HG02981 (cell line): ENCODE data around the gene PPP1R9B.

Experiments
- ATAC-seq: cut with Tn5 transposase; IDR thresholded peaks from one replicate; pipeline ENCODE4 v1.9.1; 2021; ENCODE audit warnings: mild to moderate bottlenecking, moderate library complexity; ENCODE audit not compliant: unreplicated experiment

PPP1R9B gene

DNA sequence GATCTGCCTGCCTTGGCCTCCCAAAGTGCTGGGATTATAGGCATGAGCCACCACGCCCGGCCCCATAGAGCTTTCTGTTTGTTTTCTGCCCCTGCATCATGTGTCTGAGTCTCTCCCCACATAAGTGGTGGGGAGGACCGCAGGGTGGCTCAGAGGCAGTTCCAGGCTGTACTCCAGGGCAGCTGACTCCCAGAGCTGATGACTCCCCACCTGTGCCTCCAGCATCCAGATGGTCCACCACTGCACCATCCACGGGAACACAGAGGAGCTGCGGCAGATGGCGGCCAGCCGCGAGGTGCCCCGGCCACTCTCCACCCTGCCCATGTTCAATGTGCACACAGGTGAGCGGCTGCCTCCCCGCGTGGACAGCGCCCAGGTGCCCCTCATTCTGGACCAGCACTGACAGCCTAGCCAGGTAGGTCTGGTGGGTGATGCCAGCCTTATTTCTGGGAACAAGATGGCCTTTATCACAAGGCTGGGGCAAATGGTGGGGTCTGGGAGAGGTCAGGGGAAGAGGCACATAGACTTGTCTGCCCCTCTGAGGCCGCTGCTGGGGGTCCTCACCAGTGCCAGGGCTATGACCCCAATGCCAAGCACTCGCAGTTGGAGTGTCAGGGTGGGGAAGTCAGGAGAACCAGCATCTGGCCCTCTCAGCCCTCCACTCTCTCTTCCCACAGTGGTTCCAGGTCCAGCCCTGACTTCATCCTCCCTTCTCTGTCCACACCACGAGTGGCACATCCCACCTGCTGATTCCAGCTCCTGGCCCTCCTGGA, 24.7 kb upstream of the PPP1R9B start:
- ATAC-seq = no peak

DNA sequence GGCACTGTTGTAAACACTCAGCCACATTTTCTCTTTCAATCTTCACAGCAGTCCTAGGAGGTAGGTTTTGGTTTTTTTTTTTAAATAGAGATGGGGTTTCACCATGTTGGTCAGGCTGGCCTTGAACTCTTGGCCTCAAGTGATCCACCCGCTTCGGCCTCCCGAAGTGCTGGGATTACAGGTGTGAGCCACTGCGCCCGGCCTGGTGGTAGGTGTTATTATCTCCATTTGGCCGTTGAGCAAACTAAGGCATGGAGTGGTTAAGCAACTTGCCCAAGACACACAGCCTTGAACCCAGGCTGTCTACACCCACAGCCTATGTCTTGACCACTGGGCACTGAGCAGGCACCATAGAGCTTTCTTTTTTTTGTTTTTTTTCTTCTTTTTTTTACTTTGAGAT, 24.0 kb upstream of the PPP1R9B start:
- ATAC-seq = no peak

DNA sequence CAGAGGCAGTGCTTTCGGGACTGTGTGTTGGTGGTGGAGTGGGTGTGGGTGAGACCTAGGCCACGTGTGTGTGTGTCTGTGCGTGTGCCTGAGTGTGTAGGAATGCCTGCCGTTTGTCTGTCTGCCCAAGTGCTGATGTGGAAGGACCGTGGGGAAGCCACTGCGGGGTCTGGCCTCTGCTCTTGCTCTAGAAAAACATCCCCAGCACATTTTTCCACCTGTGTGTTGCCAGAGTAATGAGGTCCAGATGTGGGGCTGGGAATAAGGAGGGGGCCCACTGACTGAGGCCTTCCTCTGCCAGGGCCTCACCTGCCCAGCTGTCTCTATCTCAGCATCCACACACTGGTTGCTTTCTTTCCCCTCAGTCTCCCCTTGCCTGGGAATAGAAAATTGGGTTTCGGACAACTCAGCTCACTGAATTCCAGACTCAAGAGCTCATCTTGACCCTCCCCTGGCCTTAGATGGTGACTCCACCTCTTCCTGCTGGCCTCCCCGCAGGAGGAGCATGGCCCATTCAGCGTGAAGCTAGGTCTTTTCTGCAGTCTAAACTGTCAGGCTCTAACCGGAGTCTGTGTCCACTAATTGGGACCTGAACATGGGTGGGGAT, 23.0 kb upstream of the PPP1R9B start:
- no peak for ATAC-seq

DNA sequence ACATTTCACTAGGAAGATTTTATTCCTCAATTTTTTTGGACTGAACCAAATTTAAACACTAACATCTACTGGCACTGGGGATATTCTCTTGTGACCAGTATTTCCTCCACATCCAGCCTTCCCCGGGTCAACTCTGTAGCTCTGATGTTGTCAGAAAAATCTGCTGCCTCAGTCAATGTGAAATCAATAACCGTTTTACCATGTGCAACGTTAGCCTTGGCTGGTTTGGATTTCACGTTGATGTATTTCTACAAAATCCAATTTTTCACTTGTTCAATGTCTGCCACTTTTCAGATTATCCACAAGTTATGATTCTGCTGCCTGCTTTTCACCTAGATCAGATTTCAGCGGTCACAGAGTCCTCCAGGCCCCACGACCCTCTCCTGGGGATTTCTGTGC, 22.5 kb upstream of the PPP1R9B start:
- no peak for ATAC-seq

DNA sequence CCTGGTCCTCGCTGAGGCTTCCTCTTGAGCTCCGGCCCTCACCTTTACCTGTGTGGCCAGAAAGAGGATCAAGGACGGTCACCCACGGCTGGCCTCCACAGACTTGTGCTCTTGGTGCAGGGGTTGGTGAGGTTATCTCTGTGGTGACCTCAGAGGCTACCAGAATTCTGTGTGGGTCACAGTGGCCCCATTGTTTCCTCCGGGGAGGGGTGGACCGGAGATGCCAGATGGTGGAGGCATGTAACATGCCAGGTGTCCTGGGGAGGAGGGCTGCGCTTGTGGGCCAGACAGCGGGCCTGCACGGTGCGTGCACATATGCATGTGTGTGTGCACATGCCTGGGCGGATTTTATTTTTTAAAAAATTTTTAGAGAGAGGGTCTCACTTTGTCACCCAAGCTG, 21.7 kb upstream of the PPP1R9B start:
- no peak for ATAC-seq

DNA sequence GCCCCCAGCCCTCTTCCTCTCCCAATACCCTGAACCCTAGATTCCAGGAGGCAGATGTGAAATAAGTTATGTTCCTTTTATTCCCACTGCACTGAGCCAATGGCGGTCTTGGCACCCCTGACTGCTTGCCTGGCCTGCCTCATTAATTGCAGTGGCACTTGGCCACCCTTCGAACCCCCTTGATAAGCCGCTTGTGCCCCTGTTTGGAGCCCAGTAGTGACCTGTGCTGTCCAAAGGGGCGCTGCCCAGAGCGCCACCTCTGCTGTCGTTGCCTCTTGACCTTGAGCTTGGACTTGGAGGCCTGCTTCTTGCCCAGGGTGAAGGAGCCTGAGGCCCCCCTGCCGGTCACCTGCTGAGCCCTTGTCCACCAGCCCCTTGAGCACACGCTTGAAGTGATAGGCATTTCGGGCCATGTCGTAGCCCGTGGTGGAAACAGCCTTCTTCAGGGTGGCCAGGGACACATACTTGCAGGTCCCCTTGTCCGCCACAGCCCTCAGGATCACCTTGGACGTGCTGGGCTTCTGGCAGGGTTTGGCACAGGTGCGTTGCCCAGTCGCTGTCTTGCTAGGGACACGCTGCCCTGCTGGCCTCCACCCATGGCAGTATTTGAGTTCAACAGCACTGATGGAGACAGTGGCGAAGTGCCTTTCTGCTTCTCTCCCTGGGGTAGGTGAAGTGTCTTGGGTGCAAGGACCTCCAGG, 21.0 kb upstream of the PPP1R9B start:
- no peak for ATAC-seq

DNA sequence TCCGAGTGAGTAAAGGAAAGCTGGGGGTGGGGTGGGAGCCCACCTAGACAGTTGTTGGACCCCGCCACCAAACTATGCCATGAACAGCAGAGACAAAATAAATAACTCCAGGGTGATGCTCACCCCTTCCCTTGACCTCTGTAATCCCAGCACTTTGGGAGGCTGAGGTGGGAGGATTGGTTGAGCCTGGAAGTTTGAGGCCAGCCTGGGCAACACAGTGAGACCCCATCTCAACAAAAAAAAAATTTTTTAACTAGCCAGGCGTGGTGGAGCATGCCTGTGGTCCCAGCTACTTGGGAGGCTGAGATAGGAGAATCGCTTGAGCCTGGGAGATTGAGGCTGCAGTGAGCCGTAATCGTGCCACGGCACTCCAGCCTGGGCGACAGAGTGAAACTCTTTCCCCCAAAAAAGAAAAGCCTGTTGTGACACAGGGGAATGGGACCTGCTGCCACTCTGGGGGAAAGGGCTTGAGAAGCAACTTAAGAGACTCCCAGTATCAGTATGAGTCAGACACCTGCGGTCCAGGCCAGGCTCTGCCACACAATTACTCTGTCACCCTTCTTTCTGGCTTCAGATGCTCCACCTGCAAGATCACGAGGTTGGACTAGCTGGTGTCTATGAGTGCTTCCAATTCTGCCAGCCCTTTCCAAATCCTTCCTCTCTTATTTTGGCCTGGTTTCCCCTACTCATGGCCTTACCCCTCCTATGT, 20.3 kb upstream of the PPP1R9B start:
- peak; percentile 51 for ATAC-seq

DNA sequence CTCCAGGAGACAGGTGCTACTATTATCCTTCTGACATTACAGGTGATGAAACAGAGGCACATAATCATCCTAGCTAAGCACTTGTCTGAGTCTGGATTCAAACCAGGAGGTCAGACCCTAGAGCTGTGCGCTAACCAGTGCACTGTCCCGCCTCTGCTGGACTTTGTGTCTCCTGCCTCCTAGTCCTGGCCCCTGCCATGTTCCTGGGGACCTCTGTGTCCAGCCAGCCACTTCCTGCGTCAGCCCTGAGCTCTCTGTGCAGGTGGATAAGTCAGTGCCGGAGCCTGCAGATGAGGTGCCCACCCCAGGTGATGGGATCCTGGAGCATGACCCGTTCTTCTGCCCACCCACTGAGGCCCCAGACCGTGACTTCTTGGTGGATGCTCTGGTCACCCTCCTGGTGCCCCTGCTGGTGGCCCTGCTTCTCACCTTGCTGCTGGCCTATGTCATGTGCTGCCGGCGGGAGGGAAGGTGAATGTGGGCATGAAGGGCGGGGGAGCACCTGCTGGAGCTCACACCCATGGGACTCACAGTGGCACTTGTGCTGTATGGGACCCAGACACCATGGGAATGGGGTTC, 19.5 kb upstream of the PPP1R9B start:
- ATAC-seq = no peak

DNA sequence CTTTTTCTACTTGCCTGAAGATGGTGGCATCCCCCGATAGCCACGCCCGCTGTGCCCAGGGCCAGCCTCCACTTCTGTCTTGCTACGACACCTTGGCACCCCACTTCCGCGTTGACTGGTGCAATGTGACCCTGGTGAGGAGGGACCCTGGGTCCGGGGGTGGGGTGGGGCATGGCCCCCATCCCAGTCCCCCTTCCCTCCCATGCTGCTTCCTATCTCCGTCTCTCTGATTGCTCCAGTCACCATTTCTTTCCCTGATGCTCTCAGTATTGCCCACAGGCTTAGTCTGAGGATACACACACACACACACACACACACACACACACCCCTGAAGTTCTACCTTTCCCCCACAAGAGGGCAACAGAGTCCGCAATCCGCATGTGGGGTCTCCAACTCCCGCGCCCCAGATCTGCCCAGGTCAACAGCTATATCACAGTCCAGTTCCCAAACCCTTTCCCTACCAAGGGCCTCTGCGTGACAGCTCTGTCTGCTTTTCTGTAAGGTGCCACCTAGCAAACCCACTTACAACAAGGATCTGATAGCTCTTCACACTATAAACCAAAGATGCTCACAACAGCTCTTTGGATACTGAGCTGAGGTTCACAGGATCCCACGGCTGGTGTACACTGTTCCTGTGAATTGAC, 18.8 kb upstream of the PPP1R9B start:
- no peak for ATAC-seq

DNA sequence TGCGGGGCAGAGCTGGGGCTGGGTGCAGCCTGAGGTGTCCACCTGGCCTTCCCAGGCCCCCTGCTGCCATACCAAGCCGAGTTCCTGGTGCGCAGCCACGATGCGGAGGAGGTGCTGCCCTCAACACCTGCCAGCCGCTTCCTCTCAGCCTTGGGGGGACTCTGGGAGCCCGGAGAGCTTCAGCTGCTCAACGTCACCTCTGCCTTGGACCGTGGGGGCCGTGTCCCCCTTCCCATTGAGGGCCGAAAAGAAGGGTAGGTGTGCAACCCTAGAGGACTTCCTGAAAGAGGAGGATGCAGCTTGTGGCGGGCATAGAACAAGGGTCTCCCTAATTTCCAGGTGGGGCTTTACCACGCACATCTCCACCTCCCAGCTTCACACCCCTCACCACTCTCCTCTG, 17.8 kb upstream of the PPP1R9B start:
- ATAC-seq = no peak

DNA sequence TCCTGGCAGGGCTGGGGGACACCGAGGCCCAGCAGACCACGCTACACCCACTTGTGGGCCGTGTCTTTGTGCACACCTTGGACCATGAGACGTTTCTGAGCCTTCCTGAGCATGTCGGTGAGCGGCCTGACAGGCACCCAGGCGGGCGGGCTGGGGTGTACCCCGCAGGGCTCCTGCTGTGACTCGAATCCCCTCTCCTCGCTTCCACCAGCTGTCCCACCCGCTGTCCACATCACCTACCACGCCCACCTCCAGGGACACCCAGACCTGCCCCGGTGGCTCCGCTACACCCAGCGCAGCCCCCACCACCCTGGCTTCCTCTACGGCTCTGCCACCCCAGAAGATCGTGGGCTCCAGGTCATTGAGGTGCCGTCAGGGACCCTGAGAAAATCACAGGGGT, 16.9 kb upstream of the PPP1R9B start:
- ATAC-seq = no peak

DNA sequence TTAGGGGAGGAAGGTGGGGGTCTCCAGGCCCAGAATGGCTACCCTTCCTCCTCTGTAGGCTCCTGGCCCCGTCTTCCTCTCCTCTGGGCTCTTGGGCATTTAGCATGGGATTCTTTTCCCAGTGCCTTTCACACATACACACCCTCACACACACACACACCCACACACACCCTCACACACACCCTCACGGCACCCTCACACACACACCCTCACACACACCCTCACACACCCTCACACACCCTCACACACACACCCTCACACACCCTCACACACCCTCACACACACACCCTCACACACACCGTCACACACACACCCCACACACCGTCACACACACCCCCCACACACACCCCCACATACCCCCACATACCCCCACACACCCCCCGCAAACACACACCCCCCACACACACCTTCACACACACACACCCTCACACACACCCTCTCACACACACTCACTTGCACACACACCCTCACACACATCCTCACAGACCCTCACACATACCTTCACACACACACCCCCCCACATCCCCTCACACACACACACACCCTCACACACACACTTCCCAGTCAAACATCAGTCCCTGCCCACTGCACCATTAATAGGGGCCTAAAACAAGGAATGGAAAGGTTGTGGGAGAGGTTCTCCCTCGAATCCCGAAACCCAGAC, 16.2 kb upstream of the PPP1R9B start:
- ATAC-seq = no peak

DNA sequence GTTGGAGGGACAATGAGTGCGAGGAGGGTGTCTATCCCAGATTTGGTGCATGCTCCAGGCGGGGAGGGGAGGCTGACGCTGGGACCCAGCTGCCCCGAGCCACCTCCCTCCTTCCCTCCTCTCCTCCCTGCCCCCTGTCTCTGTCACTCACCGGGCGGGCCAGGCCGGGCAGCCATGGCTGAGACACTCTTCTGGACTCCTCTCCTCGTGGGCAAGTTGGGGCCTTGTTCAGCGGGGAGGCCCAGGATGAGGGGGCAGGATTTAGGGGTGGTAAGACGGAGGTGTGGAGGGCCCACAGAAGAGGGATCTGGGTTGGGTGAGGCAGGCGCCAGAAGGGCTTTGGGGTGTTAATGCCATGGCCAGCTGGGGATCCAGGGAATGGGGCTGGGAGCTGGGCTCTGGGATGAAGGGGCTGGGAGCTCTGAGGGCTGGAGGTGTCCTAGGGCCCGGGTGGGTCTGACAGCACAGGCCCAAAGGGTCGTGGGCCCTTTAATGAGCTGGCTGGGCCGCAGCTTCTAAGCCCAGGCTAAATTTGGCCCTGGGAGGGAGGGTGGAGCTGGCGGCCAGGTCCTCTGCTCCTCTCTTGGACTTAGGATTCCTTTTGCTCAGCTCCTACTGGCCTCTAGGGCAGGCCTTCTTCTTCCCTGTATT, 15.5 kb upstream of the PPP1R9B start, which contains the start of gene SGCA:
TSS of gene SGCA (plus strand) at position 139 of the 651 bp plus-strand sequence. CDS start at position 175, 36 bp downstream.
- ATAC-seq = no peak

DNA sequence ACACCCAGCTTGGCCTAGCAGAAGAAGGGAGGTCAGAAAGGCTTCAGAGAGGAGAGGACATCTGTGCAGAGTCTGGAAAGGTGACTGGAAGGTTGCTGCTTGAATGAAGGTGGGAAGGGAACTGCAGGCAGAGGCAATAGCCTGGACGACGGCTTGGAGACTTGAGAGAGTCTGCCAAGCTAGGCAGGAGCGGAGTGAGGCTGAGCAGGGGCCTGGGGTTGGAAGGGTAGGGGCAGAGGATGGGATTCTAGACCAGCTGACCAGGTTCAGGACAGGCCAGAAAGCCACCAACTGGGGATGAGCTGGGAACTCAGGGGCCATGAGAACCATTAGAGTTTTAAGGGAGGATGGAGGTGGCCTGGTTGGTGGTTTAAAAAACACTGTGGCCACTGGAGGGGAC, 15.0 kb upstream of the PPP1R9B start:
- ATAC-seq = no peak

DNA sequence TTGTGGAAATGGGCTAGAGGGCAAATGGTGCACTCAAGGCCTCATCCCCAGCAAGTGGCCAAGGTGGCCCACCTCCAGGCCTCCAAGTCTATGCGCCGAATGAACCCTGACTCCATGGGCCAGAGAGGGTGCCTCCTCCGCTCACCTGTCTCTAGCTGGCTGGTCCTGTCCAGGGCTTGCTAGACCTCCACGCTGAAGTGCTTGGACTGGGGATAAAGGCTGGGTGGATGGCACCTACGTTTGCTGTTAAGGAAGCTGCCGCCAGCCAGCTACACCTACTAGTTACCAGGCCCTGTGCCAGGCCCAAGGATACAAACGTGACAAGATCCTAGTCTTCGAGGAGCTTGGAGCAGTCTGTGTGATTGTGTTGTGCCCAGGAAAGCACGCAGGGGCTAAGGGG, 14.6 kb upstream of the PPP1R9B start:
- no peak for ATAC-seq

DNA sequence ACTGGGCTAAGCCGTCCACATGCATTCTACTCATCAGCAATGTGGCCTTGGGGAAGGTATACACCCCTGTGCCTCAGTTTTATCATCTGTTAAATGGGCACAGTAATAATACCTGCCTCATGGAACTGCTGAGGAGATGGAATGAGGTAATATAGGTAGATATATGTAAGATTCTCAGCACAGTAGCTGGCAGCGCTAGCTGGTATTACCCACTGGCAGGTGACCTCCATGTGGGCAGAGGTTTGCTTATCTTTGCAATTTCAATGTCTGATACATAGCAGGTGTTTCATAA, 14.2 kb upstream of the PPP1R9B start:
- ATAC-seq = no peak

DNA sequence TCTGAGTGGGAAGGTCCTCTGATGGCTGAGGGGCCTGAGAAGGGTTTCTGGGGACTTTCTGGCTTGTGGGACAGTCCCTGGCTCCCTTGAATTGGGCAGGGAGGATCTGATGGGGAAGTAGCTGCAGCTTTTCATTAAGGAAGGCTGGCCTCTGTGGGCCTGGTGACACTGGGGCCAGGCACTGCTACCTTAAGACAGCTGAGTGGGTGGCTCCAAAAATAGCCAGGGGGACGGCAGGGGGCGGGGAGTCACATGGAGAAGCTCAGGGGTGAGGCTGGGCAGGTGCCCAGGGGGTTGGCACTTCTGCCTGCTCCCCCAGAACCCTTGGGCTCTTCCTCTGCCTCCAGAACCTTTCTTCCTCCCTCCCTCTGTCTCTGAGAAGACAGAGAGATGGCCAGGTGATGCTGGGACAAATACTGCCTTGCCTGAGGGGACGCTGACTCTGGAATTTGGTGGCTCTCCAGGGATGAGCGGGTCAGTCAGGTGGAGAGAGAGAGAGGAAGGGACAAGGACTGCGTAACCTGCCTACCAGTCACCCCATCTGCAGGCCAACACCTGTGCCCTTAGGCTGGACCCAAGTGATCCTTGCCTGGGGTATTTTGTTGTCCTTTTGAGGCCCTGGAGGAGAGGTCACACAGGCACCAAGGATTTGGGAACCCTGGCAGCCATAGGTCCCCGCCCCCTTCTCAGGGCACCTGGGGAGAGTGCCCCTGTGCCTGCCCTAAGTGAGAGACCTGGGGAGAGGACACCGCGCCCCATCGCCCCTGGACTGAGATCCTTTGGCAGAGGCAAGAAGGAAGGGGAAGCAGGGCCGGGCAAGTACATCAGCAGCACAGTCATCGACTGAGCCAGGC, 13.6 kb upstream of the PPP1R9B start:
- ATAC-seq = no peak

DNA sequence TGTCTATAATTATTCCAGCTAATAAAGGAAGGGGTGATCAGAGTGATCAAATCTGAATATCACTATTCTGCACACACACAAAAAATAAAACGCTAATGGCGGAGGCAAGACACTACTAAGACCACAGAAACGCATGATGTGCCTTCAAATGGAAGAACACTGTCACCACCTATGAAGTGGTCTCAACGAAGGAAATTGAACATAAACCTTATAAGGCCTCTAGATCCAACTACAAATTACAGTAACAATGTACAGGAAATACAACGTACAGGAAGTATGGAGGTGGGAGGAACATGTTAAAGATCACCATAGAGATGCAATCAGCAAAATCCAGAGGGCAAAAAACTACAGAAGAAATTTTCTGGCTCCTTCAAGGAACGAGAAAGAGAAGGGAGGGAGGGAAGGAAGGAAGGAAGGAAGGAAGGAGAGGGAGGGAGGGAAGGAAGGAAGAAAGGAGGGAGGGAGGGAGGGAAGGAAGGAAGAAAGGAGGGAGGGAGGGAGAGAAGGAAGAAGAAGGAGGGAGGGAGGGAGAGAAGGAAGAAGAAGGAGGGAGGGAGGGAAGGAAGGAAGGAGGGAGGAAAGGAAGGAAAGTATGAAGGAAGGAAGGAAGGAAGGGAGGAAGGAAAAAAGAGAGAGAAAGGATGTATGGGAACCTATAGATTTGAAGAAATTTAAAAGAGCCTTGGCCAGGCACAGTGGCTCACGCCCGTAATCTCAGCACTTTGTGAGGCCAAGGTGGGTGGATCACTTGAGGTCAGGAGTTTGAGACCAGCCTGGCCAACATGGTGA, 12.2 kb upstream of the PPP1R9B start:
- no peak for ATAC-seq
